SK-N-SH (cell line): Measurements from ENCODE around the gene PCDHB14. TPM values are rescaled to one million over a fixed set of nuclear protein-coding genes. Genes with fewer than 3 reads are reported as not detected.

ENCODE experiments used
- CTCF ChIA-PET: fragments of 300-600, 350-600 bp; formaldehyde crosslinking; extraction: SDS; loops from one replicate; lab custom pipeline; 2021; lab: Yijun Ruan, JAX
- POLR2A ChIA-PET: fragments of 350-600 bp; sonication (Branson Sonifier 250); formaldehyde crosslinking; extraction: SDS; loops from one replicate; lab custom pipeline; 2020; ENCODE audit warnings: antibody characterized with exemption, inconsistent platforms; lab: Yijun Ruan, JAX
- DNase-seq: peaks from one replicate; pipeline ENCODE4 v3.0.0; 2012
- H2AFZ ChIP-seq: fragments of 200-600 bp; sonication (generic); 2 replicates; pipeline ENCODE4 v1.8.1; 2016; ENCODE audit warnings: antibody characterized with exemption, mild to moderate bottlenecking, low read depth
- H3F3A ChIP-seq: fragments of 200-600 bp; sonication (generic); replicated peaks from 2 replicates; pipeline ENCODE3; 2016; ENCODE audit warnings: antibody characterized with exemption, mild to moderate bottlenecking; ENCODE audit not compliant: insufficient read depth
- H3K27ac ChIP-seq, 2 experiments: fragments of 200-500 bp in 1 of 2; fragments of 200-600 bp in 1 of 2; sonication (Bioruptor generic) in 1 of 2; sonication (generic), shearing (Covaris generic) in 1 of 2; 2 replicates each; pipeline versions ENCODE4 v1.5.1 to v1.6.1; 2014 to 2016; ENCODE audit warnings: low read depth in 2 of 2, inconsistent platforms in 1 of 2, low read length in 1 of 2, mild to moderate bottlenecking in 1 of 2, mixed read lengths in 1 of 2
- H3K27me3 ChIP-seq: fragments of 200-600 bp; sonication (generic), shearing (Covaris generic); 2 replicates; pipeline ENCODE4 v1.6.1; 2016; ENCODE audit warnings: mixed run types; ENCODE audit not compliant: insufficient read depth
- H3K36me3 ChIP-seq, 2 experiments: fragments of 200-500 bp in 1 of 2; fragments of 200-600 bp in 1 of 2; sonication (Bioruptor generic) in 1 of 2; sonication (generic) in 1 of 2; replicated peaks in 1 of 2; 2 replicates each; pipeline versions ENCODE3 to v1.5.1; 2014 to 2016; ENCODE audit warnings: low read length in 1 of 2, mild to moderate bottlenecking in 1 of 2; ENCODE audit not compliant: insufficient read depth in 2 of 2, control insufficient read depth in 1 of 2
- H3K4me1 ChIP-seq, 2 experiments: fragments of 200-500 bp in 1 of 2; fragments of 200-600 bp in 1 of 2; sonication (Bioruptor generic) in 1 of 2; sonication (generic), shearing (Covaris generic) in 1 of 2; 2 replicates each; pipeline versions ENCODE4 v1.5.1 to v1.6.1; 2014 to 2016; ENCODE audit warnings: low read depth in 1 of 2, low read length in 1 of 2, mixed run types in 1 of 2; ENCODE audit not compliant: insufficient read depth in 2 of 2, control insufficient read depth in 1 of 2
- H3K4me2 ChIP-seq: fragments of 200-600 bp; sonication (generic), shearing (Covaris generic); 2 replicates; pipeline ENCODE4 v1.6.1; 2017; ENCODE audit warnings: mixed run types
- H3K4me3 ChIP-seq, 2 experiments: fragments of 200-500 bp in 1 of 2; fragments of 200-600 bp in 1 of 2; sonication (Bioruptor generic) in 1 of 2; sonication (generic), shearing (Covaris generic) in 1 of 2; 2 replicates each; pipeline versions ENCODE4 v1.5.1 to v1.8.1; 2014 to 2016; ENCODE audit warnings: low read depth in 2 of 2, inconsistent platforms in 1 of 2, low read length in 1 of 2, mild to moderate bottlenecking in 1 of 2, mixed read lengths in 1 of 2, moderate library complexity in 1 of 2
- H3K79me2 ChIP-seq: fragments of 200-600 bp; sonication (generic); 2 replicates; pipeline ENCODE4 v1.8.1; 2017; ENCODE audit warnings: mild to moderate bottlenecking; ENCODE audit not compliant: insufficient read depth
- H3K9ac ChIP-seq: fragments of 200-600 bp; sonication (generic); 2 replicates; pipeline ENCODE4 v1.6.1; 2017; ENCODE audit warnings: mixed run types
- H3K9me2 ChIP-seq: fragments of 200-600 bp; sonication (generic); 2 replicates; pipeline ENCODE4 v1.6.1; 2017; ENCODE audit warnings: mixed run types
- H3K9me3 ChIP-seq: fragments of 200-600 bp; sonication (generic); 2 replicates; pipeline ENCODE4 v1.6.1; 2017; ENCODE audit warnings: mixed run types, mild to moderate bottlenecking, moderate library complexity
- H4K20me1 ChIP-seq: fragments of 200-600 bp; sonication (generic); 2 replicates; pipeline ENCODE4 v1.6.1; 2017; ENCODE audit warnings: mild to moderate bottlenecking, mixed run types; ENCODE audit not compliant: insufficient read depth
- CHD2 ChIP-seq: fragments of 150-350 bp; IDR thresholded peaks from 2 replicates; pipeline ENCODE4 v1.6.1; 2018; ENCODE audit warnings: low read length; ENCODE audit not compliant: partially characterized antibody
- EP300 ChIP-seq, 2 experiments: IDR thresholded peaks; 2 replicates each; pipeline versions ENCODE4 v1.4.0 to v1.6.1; 2012; ENCODE audit warnings: borderline replicate concordance in 1 of 2, low read depth in 1 of 2, low read length in 1 of 2
- EZH2phosphoT487 ChIP-seq: fragments of 200-600 bp; sonication (generic); IDR thresholded peaks from 2 replicates; pipeline ENCODE4 v1.6.1; 2017; ENCODE audit warnings: low read depth, mixed run types, mild to moderate bottlenecking, antibody characterized with exemption, moderate library complexity, borderline replicate concordance
- FOSL2 ChIP-seq: IDR thresholded peaks from 2 replicates; pipeline ENCODE4 v1.4.0; 2012; ENCODE audit warnings: low read depth, mild to moderate bottlenecking, moderate library complexity, borderline replicate concordance
- GABPA ChIP-seq: IDR thresholded peaks from 2 replicates; pipeline ENCODE4 v1.4.0; 2012; ENCODE audit warnings: low read depth, mild to moderate bottlenecking
- GATA2 ChIP-seq: sonication (generic); formaldehyde crosslinking; IDR thresholded peaks from 2 replicates; pipeline ENCODE4 v1.5.0; 2020; ENCODE audit warnings: mild to moderate bottlenecking, missing genetic modification reagents
- IRF3 ChIP-seq: fragments of 150-350 bp; IDR thresholded peaks from 2 replicates; pipeline ENCODE4 v1.6.1; 2016; ENCODE audit warnings: mild to moderate bottlenecking, low read depth, low read length
- JUND ChIP-seq: IDR thresholded peaks from 2 replicates; pipeline ENCODE4 v1.4.0; 2012
- MXI1 ChIP-seq: IDR thresholded peaks from 2 replicates; pipeline ENCODE4 v1.6.1; 2012; ENCODE audit warnings: mild to moderate bottlenecking, low read depth, low read length, improper control_type of control experiment
- RAD21 ChIP-seq: IDR thresholded peaks from 2 replicates; pipeline ENCODE4 v1.6.1; 2012; ENCODE audit warnings: mild to moderate bottlenecking, low read length
- RFX5 ChIP-seq: IDR thresholded peaks from 2 replicates; pipeline ENCODE4 v1.6.1; 2012; ENCODE audit warnings: mild to moderate bottlenecking, improper control_type of control experiment, low read length
- SIN3A ChIP-seq: IDR thresholded peaks from 2 replicates; pipeline ENCODE4 v1.6.1; 2012; ENCODE audit warnings: low read depth, mild to moderate bottlenecking, low read length, moderate library complexity, borderline replicate concordance
- TEAD4 ChIP-seq: IDR thresholded peaks from 2 replicates; pipeline ENCODE4 v1.4.0; 2012; ENCODE audit warnings: mild to moderate bottlenecking, borderline replicate concordance; ENCODE audit not compliant: insufficient read depth
- USF1 ChIP-seq: IDR thresholded peaks from 2 replicates; pipeline ENCODE4 v1.4.0; 2012; ENCODE audit warnings: low read depth, borderline replicate concordance
- YY1 ChIP-seq: IDR thresholded peaks from 2 replicates; pipeline ENCODE4 v1.4.0; 2012; ENCODE audit warnings: low read depth, mild to moderate bottlenecking
- WGBS: methylation state at CpG from one replicate; pipeline ENCODE4 v1.1.6; 2017; ENCODE audit warnings: low lambda C conversion rate; 5-methylcytosine and 5-hydroxymethylcytosine counted together
- polyA plus RNA-seq, 3 experiments: library from polyadenylated mRNA; depleted of rRNA; stranded (reverse); fragments of >200 nt; gene quantifications; 2 replicates each; pipeline ENCODE4 v1.2.3, GENCODE V29; 2012
- TF ChIP-seq, protein P1 (sequence below): IDR thresholded peaks from 2 replicates; pipeline ENCODE4 v1.6.1; 2012; ENCODE audit warnings: mild to moderate bottlenecking, low read depth, low read length, moderate library complexity

Gene PCDHB14
- polyA plus RNA-seq, 1 of the 3 experiments (the other 2 are of a cell fraction): 9.7 TPM

GRCh38 chr5:141260458-141261237 lies 37.5 kb downstream of the PCDHB14 start:
- WGBS: 27% methylated on average over 5 of the region's 5 CpGs
- H3K9ac ChIP-seq: no peak overlapping the region
- DNase-seq: no peak
- H4K20me1 ChIP-seq: no peaks in the 10 kb centered on the region
- H3K27me3 ChIP-seq: no peaks in the 10 kb centered on the region
- H3K4me2 ChIP-seq: no peak overlapping the region
- no peak overlapping the region for H2AFZ ChIP-seq
- TF ChIP-seq USF1 (0 out of 2 replicates have a peak, but pooled peaks have one; percentile 13), FOSL2 (no peak)
- TF ChIP-seq, all 33 proteins: peak for 1
- no peaks in the 10 kb centered on the region for H3F3A ChIP-seq
- no peaks in the 10 kb centered on the region for H3K4me1 ChIP-seq
- no peak overlapping the region for H3K27ac ChIP-seq
- no peaks in the 10 kb centered on the region for H3K79me2 ChIP-seq
- peaks cover 57% of the 10 kb centered on the region for H3K9me3 ChIP-seq
- H3K9me2 ChIP-seq: no peaks in the 10 kb centered on the region
- peaks cover 0 to 13% of the 10 kb centered on the region in 2 experiments for H3K36me3 ChIP-seq
- ChIA-PET CTCF (no interaction called here), POLR2A (no interaction called here)
- no peak overlapping the region; a peak in 1 of 4 replicates for H3K4me3 ChIP-seq

- no peaks in the 10 kb centered on the region for H3K9me2 ChIP-seq
- no peak overlapping the region for H3K27ac ChIP-seq
- WGBS: 18% methylated on average over 1 of the region's 1 CpG
- no peaks in the 10 kb centered on the region for H3F3A ChIP-seq
- H4K20me1 ChIP-seq: no peaks in the 10 kb centered on the region
- H3K4me2 ChIP-seq: no peak overlapping the region
- POLR2A ChIA-PET: no interaction called here
- no peak overlapping the region for H3K4me3 ChIP-seq
- TF ChIP-seq SIN3A: no peak
- TF ChIP-seq, protein P1, sequence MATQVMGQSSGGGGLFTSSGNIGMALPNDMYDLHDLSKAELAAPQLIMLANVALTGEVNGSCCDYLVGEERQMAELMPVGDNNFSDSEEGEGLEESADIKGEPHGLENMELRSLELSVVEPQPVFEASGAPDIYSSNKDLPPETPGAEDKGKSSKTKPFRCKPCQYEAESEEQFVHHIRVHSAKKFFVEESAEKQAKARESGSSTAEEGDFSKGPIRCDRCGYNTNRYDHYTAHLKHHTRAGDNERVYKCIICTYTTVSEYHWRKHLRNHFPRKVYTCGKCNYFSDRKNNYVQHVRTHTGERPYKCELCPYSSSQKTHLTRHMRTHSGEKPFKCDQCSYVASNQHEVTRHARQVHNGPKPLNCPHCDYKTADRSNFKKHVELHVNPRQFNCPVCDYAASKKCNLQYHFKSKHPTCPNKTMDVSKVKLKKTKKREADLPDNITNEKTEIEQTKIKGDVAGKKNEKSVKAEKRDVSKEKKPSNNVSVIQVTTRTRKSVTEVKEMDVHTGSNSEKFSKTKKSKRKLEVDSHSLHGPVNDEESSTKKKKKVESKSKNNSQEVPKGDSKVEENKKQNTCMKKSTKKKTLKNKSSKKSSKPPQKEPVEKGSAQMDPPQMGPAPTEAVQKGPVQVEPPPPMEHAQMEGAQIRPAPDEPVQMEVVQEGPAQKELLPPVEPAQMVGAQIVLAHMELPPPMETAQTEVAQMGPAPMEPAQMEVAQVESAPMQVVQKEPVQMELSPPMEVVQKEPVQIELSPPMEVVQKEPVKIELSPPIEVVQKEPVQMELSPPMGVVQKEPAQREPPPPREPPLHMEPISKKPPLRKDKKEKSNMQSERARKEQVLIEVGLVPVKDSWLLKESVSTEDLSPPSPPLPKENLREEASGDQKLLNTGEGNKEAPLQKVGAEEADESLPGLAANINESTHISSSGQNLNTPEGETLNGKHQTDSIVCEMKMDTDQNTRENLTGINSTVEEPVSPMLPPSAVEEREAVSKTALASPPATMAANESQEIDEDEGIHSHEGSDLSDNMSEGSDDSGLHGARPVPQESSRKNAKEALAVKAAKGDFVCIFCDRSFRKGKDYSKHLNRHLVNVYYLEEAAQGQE: no peak
- TF ChIP-seq CHD2: no peak
- no peak for TF ChIP-seq YY1
- TF ChIP-seq EP300 (IDR thresholded peaks at IDR 0.05; ENCODE audit: borderline replicate concordance in 1 of 2, low read depth in 1 of 2, low read length in 1 of 2): no peak
- TF ChIP-seq GABPA: no peak
- TF ChIP-seq GATA2 (CRISPR knock-in tag): no peak
- no peak for TF ChIP-seq EZH2phosphoT487
- no peak for TF ChIP-seq IRF3
- no peak for TF ChIP-seq USF1
- no peak for TF ChIP-seq JUND
- TF ChIP-seq RAD21: no peak
- TF ChIP-seq MXI1: no peak
- TF ChIP-seq RFX5: no peak
- TF ChIP-seq TEAD4: no peak
- no peak for DNase-seq
- no peaks in the 10 kb centered on the region for H3K4me1 ChIP-seq
- no peak overlapping the region for H2AFZ ChIP-seq
- no peak overlapping the region for H3K9ac ChIP-seq
- peaks cover 0 to 13% of the 10 kb centered on the region in 2 experiments for H3K36me3 ChIP-seq
- H3K9me3 ChIP-seq: peaks cover 57% of the 10 kb centered on the region
- H3K79me2 ChIP-seq: no peaks in the 10 kb centered on the region
- CTCF ChIA-PET: no interaction called here
- H3K27me3 ChIP-seq: no peaks in the 10 kb centered on the region
Measured at GRCh38 chr5:141261238-141261546, 38.0 kb downstream of the PCDHB14 start.
